Skin epidermis (tissue), 12 donors: ENCODE data around the gene RFNG.

ENCODE experiments used
- H3K27ac ChIP-seq, 21 experiments: fragments of 200-600 bp; sonication (generic) in 11 of 21; one replicate each; pipeline ENCODE4 v1.5.0; 2020; ENCODE audit warnings: mild to moderate bottlenecking in 3 of 21, inconsistent platforms in 2 of 21, moderate library complexity in 2 of 21
- H3K4me3 ChIP-seq, 7 experiments: fragments of 200-600 bp; sonication (generic) in 2 of 7; one replicate each; pipeline ENCODE4 v1.5.0; 2020; ENCODE audit warnings: inconsistent platforms in 2 of 7, mild to moderate bottlenecking in 2 of 7, moderate library complexity in 1 of 7

The RFNG gene

DNA sequence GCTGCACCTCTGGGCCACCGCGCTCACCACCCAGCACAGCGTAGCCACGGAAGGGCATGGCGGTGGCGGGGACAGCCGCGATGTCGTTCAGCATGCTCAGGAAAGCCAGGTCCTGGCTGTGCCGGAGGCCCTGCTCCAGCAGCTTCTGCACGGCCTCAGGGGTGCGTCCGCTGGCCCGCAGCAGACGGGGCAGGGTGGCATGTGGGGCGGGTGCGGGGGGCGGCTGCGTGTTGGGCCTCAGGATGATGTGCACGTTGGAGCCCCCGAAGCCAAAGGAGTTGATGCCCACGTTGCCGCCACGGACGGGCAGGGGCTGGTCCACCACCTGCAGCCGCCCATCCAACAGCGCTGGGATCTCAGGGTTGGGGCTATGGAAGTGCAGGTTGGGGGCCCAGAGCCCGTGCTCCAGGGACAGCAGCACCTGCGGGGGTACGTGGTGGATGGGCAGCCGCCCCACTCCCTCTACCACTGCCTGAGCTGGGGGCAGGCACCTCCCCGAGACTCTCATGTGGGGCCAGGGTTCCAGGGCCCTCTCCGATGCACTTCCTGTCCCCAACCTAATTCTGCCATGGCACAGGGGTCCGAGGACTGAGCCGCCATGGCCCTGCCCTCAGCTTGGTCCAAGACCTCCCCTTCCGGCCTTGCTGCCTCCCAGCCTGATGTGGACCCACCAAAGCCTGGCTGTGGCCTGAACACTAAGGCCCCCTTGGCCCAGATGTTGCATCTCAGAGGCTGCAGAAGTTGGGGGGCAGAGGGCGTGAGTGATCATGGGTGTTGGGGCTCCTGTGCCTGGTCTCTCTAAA lies 39.9 kb upstream of the RFNG start:
- H3K27ac ChIP-seq, result no peak overlapping the region
- no peak overlapping the region for H3K4me3 ChIP-seq

DNA sequence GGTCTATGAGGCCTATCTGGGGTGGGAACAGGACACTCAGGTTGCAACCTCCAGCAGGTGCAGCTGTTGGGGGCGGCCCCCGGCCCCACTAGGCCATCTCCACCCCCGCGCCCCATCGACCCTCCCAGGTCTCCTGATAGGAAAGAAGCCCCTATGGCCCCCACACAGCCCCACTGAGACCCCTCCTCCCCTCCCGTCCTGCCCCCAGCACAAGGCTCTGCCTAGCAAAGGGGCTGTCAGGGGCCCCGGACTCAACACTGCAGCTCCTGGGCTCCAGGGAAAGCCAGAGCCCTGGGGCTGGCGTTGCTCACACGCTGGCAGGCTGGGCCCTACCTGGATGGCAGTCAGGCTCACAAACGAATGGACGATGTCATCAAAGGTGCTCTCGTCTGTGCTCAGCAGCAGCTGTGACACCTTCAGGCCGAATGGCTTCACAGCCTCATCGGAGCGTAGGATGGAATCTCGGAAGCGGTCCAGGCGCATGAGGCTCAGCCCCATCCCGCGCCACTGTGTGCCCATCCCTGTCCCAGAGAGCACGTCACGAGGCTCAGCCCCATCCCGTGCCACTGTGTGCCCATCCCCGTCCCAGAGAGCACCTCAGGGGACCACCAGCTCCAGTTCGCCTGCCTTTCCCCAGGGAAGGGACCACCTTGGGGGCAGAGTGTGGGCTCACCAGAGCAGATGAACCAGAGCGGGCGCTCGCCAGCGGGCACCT lies 39.1 kb upstream of the RFNG start:
- Histone ChIP-seq H3K27ac (no peak overlapping the region), H3K4me3 (no peak overlapping the region)

GRCh38 chr17:82089723-82090548 lies 38.3 kb upstream of the RFNG start:
- H3K27ac ChIP-seq, result no peak overlapping the region
- no peak overlapping the region for H3K4me3 ChIP-seq

DNA sequence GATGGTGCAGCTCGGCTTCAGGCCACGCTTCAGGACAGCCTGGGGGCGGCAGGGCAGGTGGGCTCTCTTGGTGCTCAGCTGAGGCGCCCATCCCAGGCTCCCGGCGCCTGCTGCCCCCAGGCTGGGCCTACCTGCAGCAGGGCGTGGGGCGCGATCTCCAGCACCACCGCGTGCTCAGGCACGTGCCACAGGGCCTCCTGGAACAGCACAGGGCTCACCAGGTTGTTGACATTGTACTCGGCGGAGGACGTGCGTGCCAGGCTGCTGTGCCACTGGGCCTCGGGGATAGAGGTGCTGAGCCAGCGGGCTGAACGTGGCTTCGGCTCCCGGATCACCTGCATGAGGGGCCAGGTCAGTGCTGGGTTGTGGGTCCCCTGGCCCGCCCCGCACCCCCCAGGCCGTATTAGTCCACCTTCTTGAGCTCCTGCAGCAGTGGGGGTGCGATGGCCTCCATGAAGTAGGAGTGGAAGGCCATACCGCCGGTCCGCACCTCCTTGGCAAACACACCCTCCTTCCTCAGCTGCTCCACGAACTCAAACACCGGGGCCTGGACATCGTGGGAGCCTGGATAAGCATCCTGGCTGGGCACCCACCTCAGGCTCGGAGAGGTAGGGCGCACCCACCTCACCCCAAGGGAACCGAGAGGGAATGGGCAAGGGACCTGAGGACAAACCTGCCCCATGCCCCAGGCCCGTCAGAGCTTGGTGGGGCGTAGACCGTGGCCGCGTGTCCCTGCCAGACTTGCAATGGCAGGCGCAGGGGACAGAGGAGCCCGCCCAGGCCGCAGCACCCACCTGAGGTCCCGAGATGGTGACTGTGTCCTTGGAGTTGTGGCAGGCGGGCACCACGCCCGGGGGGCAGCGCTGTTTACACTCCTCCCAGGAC lies 37.5 kb upstream of the RFNG start:
- no peak overlapping the region for H3K27ac ChIP-seq

DNA sequence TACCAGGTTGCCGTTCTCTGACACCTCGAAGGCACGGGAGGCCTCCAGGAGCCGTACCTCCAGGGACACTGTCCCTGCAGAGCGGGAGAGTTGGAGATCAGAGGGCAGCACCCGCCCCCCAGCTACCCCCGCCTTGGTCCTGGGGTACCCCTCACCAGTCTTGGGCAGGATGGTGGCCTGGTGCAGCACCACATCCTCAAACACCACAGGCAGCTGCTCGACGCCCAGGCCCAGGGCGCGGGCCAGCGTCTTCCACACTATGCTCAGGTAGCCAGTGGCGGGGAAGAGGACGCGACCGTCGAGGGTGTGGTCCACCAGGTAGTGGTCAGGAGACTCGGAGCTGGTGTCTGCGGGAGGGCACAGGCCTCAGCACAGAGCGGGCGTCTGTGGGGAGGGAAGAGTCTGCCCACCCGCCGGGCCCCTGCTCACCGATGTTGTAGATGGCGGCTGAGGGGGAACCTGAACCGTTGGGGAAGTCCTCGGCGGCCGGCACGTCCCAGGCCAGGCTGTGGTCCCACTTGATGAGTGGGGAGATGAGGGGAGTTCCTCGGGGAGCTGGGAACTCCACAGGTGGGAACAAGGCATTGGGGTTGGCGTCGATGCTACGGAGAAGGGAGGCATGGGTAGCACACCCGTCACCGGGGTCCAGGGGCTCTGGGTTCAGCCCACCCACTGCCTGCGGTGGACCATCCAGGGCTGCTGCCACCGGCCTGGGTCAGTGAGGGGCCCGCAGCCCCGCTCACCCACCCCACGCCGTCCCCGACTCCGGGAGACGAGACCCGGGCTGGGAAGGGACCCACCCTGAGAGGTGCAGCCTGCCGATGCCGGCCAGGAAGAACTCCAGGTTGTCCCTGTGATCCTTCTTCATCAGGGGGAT lies 36.6 kb upstream of the RFNG start:
- Histone ChIP-seq H3K27ac (no peak overlapping the region), H3K4me3 (no peak overlapping the region)

More for the DNA sequence above, 37.5 kb upstream of the RFNG start:
- no peak overlapping the region for H3K4me3 ChIP-seq

DNA sequence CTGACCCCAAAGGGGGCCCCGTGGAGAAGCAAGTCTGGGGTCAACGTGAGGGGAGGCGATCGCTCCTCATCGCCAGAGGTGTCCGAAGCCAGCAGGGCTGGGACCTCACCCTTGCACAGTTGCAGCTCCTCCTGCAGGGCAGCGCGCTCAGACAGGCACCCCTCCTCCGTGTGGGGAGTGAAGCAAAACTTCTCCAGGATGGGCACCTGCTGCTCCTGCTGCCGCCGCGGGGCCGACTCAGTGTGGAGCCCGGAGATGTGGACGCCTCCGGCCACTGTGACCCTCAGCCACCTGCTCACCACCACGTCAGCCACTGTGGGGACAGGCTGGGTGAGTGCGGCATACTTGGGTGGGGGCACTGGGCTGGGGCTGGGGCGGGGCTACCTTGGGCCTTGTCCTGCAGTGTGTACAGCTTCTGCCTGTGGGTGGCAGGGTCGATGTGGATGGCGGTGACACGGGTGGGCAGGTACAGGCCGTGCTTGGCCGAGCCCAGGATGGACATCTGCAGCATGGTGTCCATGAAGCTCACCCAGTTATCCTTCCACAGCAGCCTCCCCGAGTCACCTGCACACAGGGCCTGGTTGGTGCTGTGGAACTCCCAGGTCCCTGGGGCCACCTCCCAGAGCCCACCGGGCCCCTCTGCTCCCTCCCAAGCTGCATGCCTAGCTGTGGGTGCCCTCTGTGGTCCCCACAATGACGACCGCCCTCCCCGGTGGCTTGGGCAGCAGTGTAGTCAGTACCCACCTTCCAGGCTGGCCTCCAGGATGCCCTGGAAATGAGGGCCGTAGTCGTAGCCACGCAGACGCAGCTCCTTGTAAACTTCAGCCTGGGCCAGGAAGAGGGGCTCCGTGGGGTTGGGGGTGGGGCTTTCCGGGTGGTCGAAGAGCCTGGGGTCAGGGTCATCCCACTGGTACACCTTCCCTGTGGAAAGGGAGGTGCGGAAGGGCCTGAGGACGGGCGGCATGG lies 35.6 kb upstream of the RFNG start:
- no peak overlapping the region for H3K27ac ChIP-seq
- H3K4me3 ChIP-seq, result no peak overlapping the region

GRCh38 chr17:82085931-82086764 lies 34.5 kb upstream of the RFNG start:
- H3K4me3 ChIP-seq, result no peak overlapping the region
- no peak overlapping the region for H3K27ac ChIP-seq

DNA sequence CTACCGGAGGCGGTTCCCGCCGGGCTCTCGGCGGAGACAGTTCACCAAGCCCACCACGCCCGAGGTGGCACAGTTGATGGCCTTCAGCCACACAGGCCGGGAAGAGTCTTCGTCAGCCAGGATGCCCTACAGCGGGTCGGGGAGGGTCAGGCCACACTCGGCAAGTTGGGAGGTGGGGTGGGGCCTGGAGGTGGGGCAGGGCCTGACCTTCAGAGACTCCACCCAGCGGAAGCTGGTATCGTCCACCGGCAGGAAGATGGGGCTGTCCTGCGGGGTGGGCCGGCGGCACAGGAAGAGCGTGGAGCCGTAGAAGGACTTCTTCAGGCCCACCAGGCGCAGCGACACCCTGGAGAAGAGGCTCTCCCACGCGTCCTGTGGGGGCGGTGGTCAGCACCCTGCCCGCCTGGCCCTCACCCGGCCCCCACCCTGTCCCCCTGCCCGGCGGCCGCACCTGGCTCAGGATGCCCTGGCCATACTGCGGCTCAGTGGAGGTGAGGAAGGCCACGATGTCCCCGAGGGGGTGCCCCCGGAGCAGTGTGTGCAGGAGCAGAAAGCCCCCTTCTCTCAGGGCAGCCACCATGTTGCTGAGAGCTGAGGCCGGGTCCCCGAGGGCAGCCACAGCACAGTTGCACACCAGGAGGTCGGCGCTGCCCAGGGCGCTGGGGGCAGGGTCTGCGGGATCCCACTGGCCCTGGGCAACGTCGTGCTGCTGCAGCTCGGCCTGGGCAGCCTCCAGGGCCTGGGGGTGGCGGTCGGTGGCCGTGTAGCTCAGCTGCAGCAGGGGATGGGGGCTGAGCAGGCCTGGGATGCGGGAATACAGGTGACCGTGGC lies 33.6 kb upstream of the RFNG start:
- Histone ChIP-seq H3K4me3 (no peak overlapping the region), H3K27ac (no peak overlapping the region)

DNA sequence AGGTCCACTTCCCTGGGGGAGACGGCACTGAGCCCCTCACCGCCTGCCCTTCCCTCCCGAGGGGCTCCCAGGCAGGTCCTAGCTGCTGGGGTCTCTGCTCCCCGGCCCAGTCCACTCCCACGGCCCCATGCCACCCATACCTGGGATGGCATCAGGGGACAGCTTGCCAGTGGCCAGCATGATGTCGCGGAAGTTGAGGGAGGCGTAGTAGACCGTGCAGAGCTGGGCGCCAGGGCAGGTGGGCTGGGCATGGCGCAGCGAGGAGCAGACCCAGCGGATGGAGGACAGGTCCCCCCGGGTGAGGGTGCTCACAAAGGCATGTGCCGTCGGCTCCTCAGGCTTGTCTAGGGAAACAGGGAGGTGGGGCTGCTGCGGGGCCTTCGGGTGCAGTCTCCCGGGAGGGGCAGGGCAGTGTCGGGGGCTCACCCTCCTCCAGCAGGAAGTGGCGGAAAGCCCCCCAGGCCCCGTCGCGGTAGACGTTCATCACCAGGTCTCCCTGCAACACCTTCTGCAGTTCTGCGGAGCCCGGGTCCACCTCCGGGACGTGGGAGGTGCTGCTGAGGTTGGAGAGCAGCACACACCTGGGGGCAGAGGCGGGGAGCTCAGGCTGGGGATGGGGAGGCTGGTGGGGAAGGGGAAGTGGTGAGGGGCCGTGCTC lies 32.9 kb upstream of the RFNG start:
- no peak overlapping the region for H3K27ac ChIP-seq
- H3K4me3 ChIP-seq, result no peak overlapping the region

DNA sequence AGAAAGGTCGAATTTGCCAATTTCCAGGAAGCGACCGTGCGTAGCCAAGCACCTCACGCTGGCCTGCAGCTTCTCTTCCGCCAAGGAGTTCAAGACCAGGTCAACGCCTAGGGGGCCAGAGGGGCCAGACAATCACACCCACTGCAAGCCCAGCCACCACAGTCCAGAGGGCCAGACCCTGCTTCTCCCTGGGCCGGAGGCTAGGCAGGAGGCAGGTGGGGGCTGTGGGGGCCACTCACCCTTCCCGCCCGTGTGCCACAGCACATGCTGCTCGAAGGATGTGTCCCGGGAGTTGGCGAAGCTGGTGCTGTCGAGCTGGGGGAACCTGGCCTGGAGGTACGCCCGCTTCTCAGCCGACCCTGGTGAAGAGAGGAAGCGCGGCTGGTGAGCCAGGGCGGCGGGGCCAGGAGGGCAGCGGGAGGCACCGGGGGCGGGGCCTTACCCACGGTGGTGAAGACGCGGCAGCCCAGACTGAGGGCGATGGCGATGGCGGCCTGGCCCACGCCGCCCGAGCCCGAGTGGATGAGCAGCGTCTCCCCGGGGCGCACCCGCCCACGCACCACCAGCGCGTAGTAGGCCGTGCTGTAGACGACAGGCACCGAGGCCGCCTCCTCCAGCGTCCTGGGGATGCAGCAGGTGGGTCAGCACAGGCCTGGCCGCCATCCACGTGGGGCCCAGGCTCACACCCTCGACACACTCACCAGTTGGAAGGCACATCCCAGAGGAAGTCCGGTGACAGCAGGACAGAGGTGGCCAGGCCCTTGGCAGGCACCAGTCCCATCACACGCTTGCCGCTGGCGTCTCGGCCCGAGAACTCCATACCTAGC lies 32.1 kb upstream of the RFNG start:
- H3K27ac ChIP-seq, result no peak overlapping the region

DNA sequence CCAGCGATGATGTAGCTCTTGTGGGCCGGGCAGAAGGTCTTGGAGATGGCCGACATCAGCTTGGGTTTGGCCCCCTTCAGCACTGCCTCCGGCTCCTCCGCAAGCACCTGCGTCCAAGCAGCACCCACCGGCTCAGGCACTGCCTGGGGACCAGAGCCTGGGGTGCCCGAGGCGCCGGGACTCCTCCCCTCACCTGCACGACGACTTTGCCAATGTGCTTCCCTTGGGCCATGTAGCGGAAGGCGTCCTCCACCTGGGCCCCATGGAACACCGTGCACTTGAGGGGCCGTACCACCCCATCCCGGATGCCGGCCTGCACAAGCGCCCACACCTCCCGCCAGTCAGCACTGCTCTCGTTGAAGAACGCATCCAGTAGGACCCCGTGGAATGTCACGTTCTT lies 31.4 kb upstream of the RFNG start:
- H3K4me3 ChIP-seq, result no peak overlapping the region
- no peak overlapping the region for H3K27ac ChIP-seq

More for the DNA sequence above, 32.1 kb upstream of the RFNG start:
- H3K4me3 ChIP-seq, result no peak overlapping the region

GRCh38 chr17:82082456-82082855 lies 30.8 kb upstream of the RFNG start:
- H3K27ac ChIP-seq, result no peak overlapping the region
- H3K4me3 ChIP-seq, result no peak overlapping the region

DNA sequence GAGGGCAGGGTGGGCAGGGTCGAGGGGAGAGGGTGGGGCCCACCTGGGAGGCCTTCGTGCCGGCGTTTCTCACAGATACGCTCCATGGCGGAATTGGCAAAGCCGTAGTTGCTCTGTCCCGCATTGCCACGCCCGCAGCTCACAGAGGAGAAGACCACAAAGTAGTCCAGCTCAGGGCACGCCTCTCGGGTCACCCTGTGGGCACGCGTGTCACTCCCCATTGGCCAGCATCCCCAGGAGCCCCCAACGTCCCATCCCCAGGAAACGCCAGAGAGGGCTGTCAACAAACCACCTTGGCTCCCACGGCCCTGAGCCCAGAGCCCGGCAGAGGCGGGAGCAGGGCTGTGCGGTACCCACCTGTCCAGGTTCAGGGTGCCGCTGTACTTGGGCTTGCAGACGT lies 30.4 kb upstream of the RFNG start:
- no peak overlapping the region for H3K4me3 ChIP-seq
- H3K27ac ChIP-seq, result no peak overlapping the region

GRCh38 chr17:82081546-82081945 lies 29.9 kb upstream of the RFNG start:
- H3K27ac ChIP-seq, result no peak overlapping the region
- H3K4me3 ChIP-seq, result no peak overlapping the region
